C4-2B (cell line): ENCODE data around the gene UNC5CL.

Source experiments
- CTCF ChIP-seq: fragments of 450-650 bp; conservative IDR thresholded peaks from 2 replicates; pipeline ENCODE4 v1.5.1; 2017; ENCODE audit warnings: mild to moderate bottlenecking
- ZFX ChIP-seq: fragments of 450-650 bp; IDR thresholded peaks from 2 replicates; pipeline ENCODE4 v1.6.1; 2017

GRCh38 chr6:41050536-41050935, 11.5 kb upstream of the UNC5CL start:
- TF ChIP-seq CTCF = no peak
- TF ChIP-seq ZFX = no peak
